ENCODE results near the gene FHL5.

GRCh38 chr6:96608074-96608473, 45.1 kb downstream of the FHL5 start:
- no peak for TF ChIP-seq POLR2AphosphoS5 (IDR thresholded peaks at IDR 0.05)
- TF ChIP-seq RAD21 (conservative IDR thresholded peaks at IDR 0.05) = no peak
- TF ChIP-seq CTCF (IDR thresholded peaks at IDR 0.05; ENCODE audit: poor library complexity, severe bottlenecking) = no peak
- no peak for TF ChIP-seq EZH2 (IDR thresholded peaks at IDR 0.05; ENCODE audit: borderline replicate concordance, insufficient read depth, low read length, poor library complexity, severe bottlenecking)
- TF ChIP-seq REST (IDR thresholded peaks at IDR 0.05; ENCODE audit: borderline replicate concordance) = no peak
- no peak for TF ChIP-seq SMC3 (conservative IDR thresholded peaks at IDR 0.05; ENCODE audit: poor library complexity)
- no peak for TF ChIP-seq EP300 (conservative IDR thresholded peaks at IDR 0.05; ENCODE audit: poor library complexity, severe bottlenecking)
- TF ChIP-seq TAF1 (IDR thresholded peaks at IDR 0.05; ENCODE audit: low read depth) = no peak
- no peak for TF ChIP-seq MXI1 (conservative IDR thresholded peaks at IDR 0.05; ENCODE audit: poor library complexity, severe bottlenecking)

All from neural cell (in vitro differentiated cells).